HepG2 (cell line): Measurements from ENCODE around the gene DUSP9. TPM values are rescaled to one million over a fixed set of nuclear protein-coding genes. Genes with fewer than 3 reads are reported as not detected.

Source experiments
- ATAC-seq: fragments of 200-7000 bp; cut with Tn5 transposase; 3 replicates; pipeline ENCODE4 v1.9.1; 2020; ENCODE audit warnings: mild to moderate bottlenecking, moderate library complexity
- BruUV-seq: library from RNA; stranded (reverse); fragments of 400-500 nt; replicated peaks from 2 replicates; lab custom pipeline; 2021; lab: Mats Ljungman, UMichigan
- CTCF ChIA-PET: fragments of 300-600 bp; formaldehyde crosslinking; extraction: SDS; loops from one replicate; lab custom pipeline; 2021; ENCODE audit warnings: low total read pairs, inconsistent platforms, low intra/inter-chr PET ratio; lab: Yijun Ruan, JAX
- POLR2A ChIA-PET: fragments of 350-600 bp; sonication (Branson Sonifier 250); formaldehyde crosslinking; loops from one replicate; lab custom pipeline; 2020; ENCODE audit warnings: antibody characterized with exemption, inconsistent platforms; lab: Yijun Ruan, JAX
- DNase-seq: peaks from one replicate; pipeline ENCODE4 v3.0.0-alpha.2; 2015; ENCODE audit warnings: low spot score
- FAIRE-seq: peaks from 3 replicates; lab custom pipeline; 2011; peaks lifted over from hg19 to GRCh38; lab: Jason Lieb, UNC
- H2AFZ ChIP-seq: one replicate; pipeline ENCODE4 v1.6.1; 2011; ENCODE audit warnings: low read length, inconsistent platforms
- H3K27ac ChIP-seq: fragments of 300-600 bp; 3 replicates; pipeline ENCODE4 v1.8.0; 2011; ENCODE audit warnings: mixed run types, mild to moderate bottlenecking, mixed read lengths, low read length, inconsistent platforms; ENCODE audit not compliant: insufficient read depth; ENCODE audit errors: extremely low read length
- H3K27me3 ChIP-seq, 2 experiments: fragments of 200-600 bp in 1 of 2; 2 replicates in 1 of 2; 3 replicates in 1 of 2; pipeline versions ENCODE4 v1.6.0 to v1.8.0; 2011; ENCODE audit warnings: low read length in 2 of 2, mild to moderate bottlenecking in 2 of 2, moderate library complexity in 2 of 2, inconsistent platforms in 1 of 2; ENCODE audit not compliant: insufficient read depth in 2 of 2, control insufficient read depth in 1 of 2
- H3K36me3 ChIP-seq, 2 experiments: fragments of 200-600 bp in 1 of 2; replicated peaks in 1 of 2; 2 replicates in 1 of 2; 3 replicates in 1 of 2; pipeline versions ENCODE4 v1.5.1 to v1.8.0; 2011; ENCODE audit warnings: low read length in 2 of 2, inconsistent platforms in 1 of 2; ENCODE audit not compliant: insufficient read depth in 2 of 2, control insufficient read depth in 1 of 2
- H3K4me1 ChIP-seq: 2 replicates; pipeline ENCODE4 v1.5.1; 2012; ENCODE audit warnings: low read length, inconsistent platforms; ENCODE audit not compliant: insufficient read depth
- H3K4me2 ChIP-seq: 2 replicates; pipeline ENCODE4 v1.6.0; 2011; ENCODE audit warnings: low read depth, low read length, inconsistent platforms
- H3K4me3 ChIP-seq, 3 experiments: fragments of 200-600 bp in 1 of 3; sonication (generic), shearing (Covaris generic) in 1 of 3; replicated peaks in 1 of 3; 2 replicates each; pipeline ENCODE4 v1.5.1; 2011 to 2016; ENCODE audit warnings: low read length in 3 of 3, inconsistent platforms in 2 of 3, low read depth in 2 of 3, mild to moderate bottlenecking in 2 of 3, control low read depth in 1 of 3, mixed read lengths in 1 of 3; ENCODE audit not compliant: insufficient read depth in 1 of 3
- H3K79me2 ChIP-seq: one replicate; pipeline ENCODE4 v1.6.1; 2011; ENCODE audit warnings: low read length, inconsistent platforms; ENCODE audit not compliant: insufficient read depth
- H3K9ac ChIP-seq: 2 replicates; pipeline ENCODE4 v1.6.0; 2011; ENCODE audit warnings: mild to moderate bottlenecking, low read depth, low read length, inconsistent platforms; ENCODE audit not compliant: insufficient read depth
- H3K9me3 ChIP-seq: 2 replicates; pipeline ENCODE4 v1.5.1; 2012; ENCODE audit warnings: mild to moderate bottlenecking, low read length
- H4K20me1 ChIP-seq: 2 replicates; pipeline ENCODE4 v1.6.0; 2011; ENCODE audit warnings: inconsistent platforms, mild to moderate bottlenecking, low read length, moderate library complexity; ENCODE audit not compliant: insufficient read depth
- AKAP8 ChIP-seq: sonication (generic); formaldehyde crosslinking; IDR thresholded peaks from 2 replicates; pipeline ENCODE4 v1.5.1; 2020; ENCODE audit warnings: mild to moderate bottlenecking, missing genetic modification reagents
- FOXP1 ChIP-seq, 2 experiments: fragments of 450-650 bp in 1 of 2; IDR thresholded peaks; 2 replicates each; pipeline ENCODE4 v1.6.1; 2017 to 2018; ENCODE audit warnings: antibody characterized with exemption in 1 of 2
- HNF4A ChIP-seq: sonication (generic); formaldehyde crosslinking; IDR thresholded peaks from 2 replicates; pipeline ENCODE4 v1.4.0; 2020; ENCODE audit warnings: missing genetic modification reagents
- MED13 ChIP-seq: sonication (generic); formaldehyde crosslinking; IDR thresholded peaks from 2 replicates; pipeline ENCODE4 v1.5.0; 2020; ENCODE audit warnings: missing genetic modification reagents
- NKX3-1 ChIP-seq: sonication (generic); formaldehyde crosslinking; IDR thresholded peaks from 2 replicates; pipeline ENCODE4 v1.5.0; 2020; ENCODE audit warnings: missing genetic modification reagents
- REPIN1 ChIP-seq: sonication (generic); formaldehyde crosslinking; IDR thresholded peaks from 2 replicates; pipeline ENCODE4 v1.8.0; 2022; ENCODE audit warnings: missing genetic modification reagents, low read depth, mild to moderate bottlenecking, borderline replicate concordance
- TRIM24 ChIP-seq: sonication (generic); formaldehyde crosslinking; IDR thresholded peaks from 2 replicates; pipeline ENCODE4 v1.8.0; 2022; ENCODE audit warnings: mild to moderate bottlenecking, missing genetic modification reagents
- YEATS4 ChIP-seq: sonication (generic); formaldehyde crosslinking; IDR thresholded peaks from 2 replicates; pipeline ENCODE4 v1.4.0; 2020; ENCODE audit warnings: missing genetic modification reagents, borderline replicate concordance
- ZBTB2 ChIP-seq: sonication (generic); formaldehyde crosslinking; IDR thresholded peaks from 2 replicates; pipeline ENCODE4 v1.8.0; 2022; ENCODE audit warnings: low read depth, missing genetic modification reagents
- ZFP37 ChIP-seq: sonication (generic); formaldehyde crosslinking; IDR thresholded peaks from 2 replicates; pipeline ENCODE4 v1.4.0; 2020; ENCODE audit warnings: missing genetic modification reagents, borderline replicate concordance
- ZFX ChIP-seq: sonication (generic); formaldehyde crosslinking; IDR thresholded peaks from 2 replicates; pipeline ENCODE4 v1.4.0; 2020; ENCODE audit warnings: mild to moderate bottlenecking, low read depth, missing genetic modification reagents, moderate library complexity
- ZFYVE20 ChIP-seq: sonication (generic); formaldehyde crosslinking; IDR thresholded peaks from 2 replicates; pipeline ENCODE4 v1.8.0; 2023; ENCODE audit warnings: low read depth, mild to moderate bottlenecking, moderate library complexity, missing genetic modification reagents, borderline replicate concordance
- ZNF547 ChIP-seq: sonication (generic); formaldehyde crosslinking; IDR thresholded peaks from 2 replicates; pipeline ENCODE4 v1.5.1; 2020; ENCODE audit warnings: mild to moderate bottlenecking, missing genetic modification reagents
- ZNF652 ChIP-seq: IDR thresholded peaks from 2 replicates; pipeline ENCODE4 v1.6.1; 2016; ENCODE audit warnings: low read depth, borderline replicate concordance
- ZNF749 ChIP-seq: sonication (generic); formaldehyde crosslinking; IDR thresholded peaks from 2 replicates; pipeline ENCODE4 v1.8.0; 2022; ENCODE audit warnings: mild to moderate bottlenecking, missing genetic modification reagents, moderate library complexity, borderline replicate concordance
- WGBS: methylation state at CpG from one replicate; pipeline ENCODE4 v1.1.6; 2017; ENCODE audit warnings: low lambda C conversion rate; 5-methylcytosine and 5-hydroxymethylcytosine counted together
- in situ Hi-C: cut with HindIII; loops from 2 replicates; pipeline ENCODE4 v1.10.0; 2017; ENCODE audit warnings: low pct_unique_long_range_greater_than_20kb; ENCODE audit not compliant: extremely low pct_ligation_motif_present
- intact Hi-C: fragments of 100-400 bp; cut with micrococcal nuclease; formaldehyde crosslinking; loops from one replicate; pipeline ENCODE4 v1.10.0; 2022; ENCODE audit not compliant: unreplicated experiment
- polyA plus RNA-seq, 8 experiments: library from polyadenylated mRNA; depleted of rRNA in 3 of 8; stranded (reverse) in 7 of 8; unstranded in 1 of 8; fragments of >200 nt; fragmentation: Illumina TruSeq in 4 of 8; extraction: Trizol in 4 of 8; gene quantifications; 2 replicates each; pipeline versions ENCODE4 v1.2.1 to v1.2.3, GENCODE V29; 2011 to 2016; ENCODE audit warnings: low read depth in 4 of 8, missing spikeins in 1 of 8, mixed read lengths in 1 of 8; ENCODE audit not compliant: insufficient read depth in 1 of 8
- total RNA-seq, 5 experiments: library from RNA; depleted of rRNA; stranded (reverse); fragments of >200 nt; fragmentation: Illumina TruSeq; extraction: Trizol; gene quantifications; 2 replicates each; pipeline ENCODE4 v1.2.3, GENCODE V29; 2016; ENCODE audit warnings: low read depth in 1 of 5
- TF ChIP-seq, protein P1 (sequence below): sonication (generic); formaldehyde crosslinking; IDR thresholded peaks from 2 replicates; pipeline ENCODE4 v1.8.1; 2022; ENCODE audit warnings: low read depth, mild to moderate bottlenecking, missing genetic modification reagents

Gene DUSP9
- total and polyA plus RNA-seq, 2 of the 13 experiments (the other 11 are each of a cell fraction or from before 2014, with no cell fraction given): 235 to 435 TPM

GRCh38 chrX:153612413-153612812, 34.6 kb upstream of the DUSP9 start:
- TF ChIP-seq MED13 (CRISPR knock-in tag) (no peak), ZFX (CRISPR knock-in tag) (no peak), AKAP8 (CRISPR knock-in tag) (no peak), ZFP37 (no peak), NKX3-1 (CRISPR knock-in tag) (no peak), ZNF547 (CRISPR knock-in tag) (no peak)
- DNase-seq (no peak), ATAC-seq (no peak), FAIRE-seq (no peak)
- peaks cover 18% of the 10 kb centered on the region for H3K4me1 ChIP-seq
- no peak overlapping the region for H3K9ac ChIP-seq
- CTCF ChIA-PET: no interaction called here
- H3K27ac ChIP-seq: no peak overlapping the region
- no peak overlapping the region for H3K4me2 ChIP-seq
- 100% methylated on average over 5 of the region's 10 CpGs for WGBS
- H3K4me3 ChIP-seq: no peak overlapping the region
- H3K36me3 ChIP-seq: no peaks in the 10 kb centered on the region
- H3K27me3 ChIP-seq: no peaks in the 10 kb centered on the region
- POLR2A ChIA-PET: interaction anchor here (6.2 to 9.1 kb wide), 2 partner anchors 14 to 36 kb away, joined by 96 to 144 read pairs; partner anchors contain the start of gene DUSP9
- H3K79me2 ChIP-seq: no peaks in the 10 kb centered on the region
- no peak overlapping the region for H2AFZ ChIP-seq
- H4K20me1 ChIP-seq: no peaks in the 10 kb centered on the region
- in situ Hi-C loops: loop anchor here (5.0 kb wide), 1 partner anchor 35 kb away; the partner anchor contains the start of gene DUSP9
- H3K9me3 ChIP-seq: no peaks in the 10 kb centered on the region
- intact Hi-C loops: no loop called here
- no TSS peak for BruUV-seq

DNA sequence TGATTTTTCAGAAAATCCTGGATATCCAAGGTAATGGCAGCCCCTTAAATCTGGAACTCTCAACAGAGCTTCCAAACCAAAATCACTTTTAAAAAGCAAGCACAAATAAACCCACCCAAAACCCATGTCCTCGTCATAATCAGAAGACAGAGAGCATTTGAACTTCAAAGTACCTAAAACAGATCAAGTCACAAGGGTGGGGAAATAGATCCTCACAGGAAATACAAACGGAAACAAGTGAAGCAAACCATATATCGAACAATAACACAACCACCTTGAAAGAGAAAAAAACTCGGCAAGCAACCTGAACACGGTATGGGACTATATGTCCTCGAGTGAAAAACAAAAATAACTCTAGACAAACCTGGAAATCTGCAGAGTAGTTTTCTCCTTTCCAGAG, 32.2 kb upstream of the DUSP9 start:
- Histone ChIP-seq H3K36me3 (no peaks in the 10 kb centered on the region), H3K9ac (no peak overlapping the region), H3K27me3 (no peaks in the 10 kb centered on the region), H4K20me1 (no peaks in the 10 kb centered on the region), H2AFZ (no peak overlapping the region), H3K9me3 (no peaks in the 10 kb centered on the region), H3K4me1 (peaks cover 18% of the 10 kb centered on the region), H3K27ac (no peak overlapping the region), H3K79me2 (no peaks in the 10 kb centered on the region), H3K4me3 (no peak overlapping the region), H3K4me2 (no peak overlapping the region)
- DNase-seq: no peak
- ATAC-seq: no peak
- BruUV-seq: no TSS peak
- in situ Hi-C loops (loop anchor here (5.0 kb wide), 1 partner anchor 32 kb away; the partner anchor contains the start of gene DUSP9), intact Hi-C loops (no loop called here)
- FAIRE-seq: no peak
- CTCF ChIA-PET: no interaction called here
- POLR2A ChIA-PET: interaction anchor here (6.2 to 9.1 kb wide), 2 partner anchors 11 to 34 kb away, joined by 96 to 144 read pairs; partner anchors contain the start of gene DUSP9
- WGBS: 95% methylated on average over 6 of the region's 6 CpGs
- TF ChIP-seq REPIN1 (no peak), FOXP1 (IDR thresholded peaks at IDR 0.05) (no peak), FOXP1 (CRISPR knock-in tag; IDR thresholded peaks at IDR 0.05) (no peak), TRIM24 (CRISPR knock-in tag) (no peak), HNF4A (CRISPR knock-in tag) (no peak), ZFYVE20 (CRISPR knock-in tag) (no peak), ZBTB2 (no peak), ZNF749 (CRISPR knock-in tag) (no peak), ZNF652 (no peak), YEATS4 (CRISPR knock-in tag) (no peak)
- TF ChIP-seq, protein P1, sequence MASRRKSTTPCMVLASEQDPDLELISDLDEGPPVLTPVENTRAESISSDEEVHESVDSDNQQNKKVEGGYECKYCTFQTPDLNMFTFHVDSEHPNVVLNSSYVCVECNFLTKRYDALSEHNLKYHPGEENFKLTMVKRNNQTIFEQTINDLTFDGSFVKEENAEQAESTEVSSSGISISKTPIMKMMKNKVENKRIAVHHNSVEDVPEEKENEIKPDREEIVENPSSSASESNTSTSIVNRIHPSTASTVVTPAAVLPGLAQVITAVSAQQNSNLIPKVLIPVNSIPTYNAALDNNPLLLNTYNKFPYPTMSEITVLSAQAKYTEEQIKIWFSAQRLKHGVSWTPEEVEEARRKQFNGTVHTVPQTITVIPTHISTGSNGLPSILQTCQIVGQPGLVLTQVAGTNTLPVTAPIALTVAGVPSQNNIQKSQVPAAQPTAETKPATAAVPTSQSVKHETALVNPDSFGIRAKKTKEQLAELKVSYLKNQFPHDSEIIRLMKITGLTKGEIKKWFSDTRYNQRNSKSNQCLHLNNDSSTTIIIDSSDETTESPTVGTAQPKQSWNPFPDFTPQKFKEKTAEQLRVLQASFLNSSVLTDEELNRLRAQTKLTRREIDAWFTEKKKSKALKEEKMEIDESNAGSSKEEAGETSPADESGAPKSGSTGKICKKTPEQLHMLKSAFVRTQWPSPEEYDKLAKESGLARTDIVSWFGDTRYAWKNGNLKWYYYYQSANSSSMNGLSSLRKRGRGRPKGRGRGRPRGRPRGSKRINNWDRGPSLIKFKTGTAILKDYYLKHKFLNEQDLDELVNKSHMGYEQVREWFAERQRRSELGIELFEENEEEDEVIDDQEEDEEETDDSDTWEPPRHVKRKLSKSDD (CRISPR knock-in tag): no peak
